Measurements from ENCODE around the gene CAMK2D. TPM values are rescaled to one million over a fixed set of nuclear protein-coding genes. Genes with fewer than 3 reads are reported as not detected.

The CAMK2D gene
- total RNA-seq, 1 experiment from 2014 or later: 7.1 TPM

- CTCF ChIA-PET: no interaction called here
- DNase-seq: peak; percentile 18 to 79
- no peaks in the 10 kb centered on the region for H3K9me3 ChIP-seq (ENCODE audit: insufficient read depth, low read depth)
- no peaks in the 10 kb centered on the region for H3K36me3 ChIP-seq (ENCODE audit: low read depth)
- peaks cover 10% of the 10 kb centered on the region for H3K4me1 ChIP-seq (replicated peaks; ENCODE audit: insufficient read depth)
- intact Hi-C loops (cut with micrococcal nuclease; ENCODE audit: unreplicated experiment): loop anchor here (2.0 kb wide), 1 partner anchor 124 kb away; the partner anchor contains the start of gene CAMK2D
- POLR2A ChIA-PET (ENCODE audit: unreplicated experiment): no interaction called here
- H3K4me3 ChIP-seq: no peak overlapping the region
- 0 out of 2 replicates have a peak, but pooled peaks cover 3% of the 10 kb centered on the region for H4K20me1 ChIP-seq (ENCODE audit: insufficient read depth)
- H2AFZ ChIP-seq: no peak overlapping the region
- no peak overlapping the region for H3K27ac ChIP-seq
- no peak for TF ChIP-seq EZH2 (IDR thresholded peaks at IDR 0.05; ENCODE audit: low read depth)
- TF ChIP-seq CTCF (conservative IDR thresholded peaks at IDR 0.05): no peak
- H3K4me2 ChIP-seq: no peak overlapping the region
- BruUV-seq (replicated peaks): no TSS peak
- H3K9me2 ChIP-seq (ENCODE audit: insufficient read depth): no peaks in the 10 kb centered on the region
- no peaks in the 10 kb centered on the region; the same call in 1 of the 2 replicates for H3K27me3 ChIP-seq (ENCODE audit: insufficient read depth, low read depth)
- H3K79me2 ChIP-seq (ENCODE audit: low read depth): no peaks in the 10 kb centered on the region
- H3F3A ChIP-seq (ENCODE audit: insufficient read depth, low read depth): no peaks in the 10 kb centered on the region
Measured at GRCh38 chr4:113636877-113637276, 124.7 kb downstream of the CAMK2D start.

DNA sequence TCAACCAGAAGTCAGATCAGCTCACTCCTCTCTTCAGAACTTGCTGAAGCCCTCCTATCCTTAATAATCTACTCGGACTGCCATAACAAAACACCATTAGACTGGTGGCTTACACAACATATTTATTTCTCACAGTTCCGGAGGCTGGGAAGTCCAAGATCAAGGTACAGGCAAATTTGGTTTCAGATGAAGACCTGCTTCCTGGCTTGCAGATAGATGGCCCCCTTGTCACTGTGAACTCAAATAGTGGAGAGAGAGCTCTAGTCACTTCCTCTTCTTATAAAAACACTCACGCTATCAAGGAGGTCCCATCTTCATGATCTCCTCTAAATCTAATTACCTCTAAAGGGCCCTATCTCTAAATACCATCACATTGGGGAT, 125.1 kb downstream of the CAMK2D start:
- DNase-seq: no peak
- BruUV-seq (replicated peaks): no TSS peak
- no peaks in the 10 kb centered on the region; the same call in 1 of the 2 replicates for H3K27me3 ChIP-seq (ENCODE audit: insufficient read depth, low read depth)
- no peaks in the 10 kb centered on the region for H3F3A ChIP-seq (ENCODE audit: insufficient read depth, low read depth)
- TF ChIP-seq CTCF (conservative IDR thresholded peaks at IDR 0.05) (no peak), EZH2 (IDR thresholded peaks at IDR 0.05; ENCODE audit: low read depth) (no peak)
- no peak overlapping the region for H3K4me3 ChIP-seq
- H3K79me2 ChIP-seq (ENCODE audit: low read depth): no peaks in the 10 kb centered on the region
- H4K20me1 ChIP-seq (ENCODE audit: insufficient read depth): 0 out of 2 replicates have a peak, but pooled peaks cover 3% of the 10 kb centered on the region
- no peak overlapping the region for H3K27ac ChIP-seq
- H3K4me2 ChIP-seq: no peak overlapping the region
- POLR2A ChIA-PET (ENCODE audit: unreplicated experiment): no interaction called here
- H3K9me2 ChIP-seq (ENCODE audit: insufficient read depth): no peaks in the 10 kb centered on the region
- H3K9me3 ChIP-seq (ENCODE audit: insufficient read depth, low read depth): no peaks in the 10 kb centered on the region
- intact Hi-C loops (cut with micrococcal nuclease; ENCODE audit: unreplicated experiment): loop anchor here (2.0 kb wide), 1 partner anchor 124 kb away; the partner anchor contains the start of gene CAMK2D
- no peaks in the 10 kb centered on the region for H3K36me3 ChIP-seq (ENCODE audit: low read depth)
- peaks cover 10% of the 10 kb centered on the region for H3K4me1 ChIP-seq (replicated peaks; ENCODE audit: insufficient read depth)
- H2AFZ ChIP-seq: no peak overlapping the region
- CTCF ChIA-PET: interaction anchor here (0.6 kb wide), 1 partner anchor 748 kb away, joined by 10 read pairs; no protein-coding TSS in a partner anchor

DNA sequence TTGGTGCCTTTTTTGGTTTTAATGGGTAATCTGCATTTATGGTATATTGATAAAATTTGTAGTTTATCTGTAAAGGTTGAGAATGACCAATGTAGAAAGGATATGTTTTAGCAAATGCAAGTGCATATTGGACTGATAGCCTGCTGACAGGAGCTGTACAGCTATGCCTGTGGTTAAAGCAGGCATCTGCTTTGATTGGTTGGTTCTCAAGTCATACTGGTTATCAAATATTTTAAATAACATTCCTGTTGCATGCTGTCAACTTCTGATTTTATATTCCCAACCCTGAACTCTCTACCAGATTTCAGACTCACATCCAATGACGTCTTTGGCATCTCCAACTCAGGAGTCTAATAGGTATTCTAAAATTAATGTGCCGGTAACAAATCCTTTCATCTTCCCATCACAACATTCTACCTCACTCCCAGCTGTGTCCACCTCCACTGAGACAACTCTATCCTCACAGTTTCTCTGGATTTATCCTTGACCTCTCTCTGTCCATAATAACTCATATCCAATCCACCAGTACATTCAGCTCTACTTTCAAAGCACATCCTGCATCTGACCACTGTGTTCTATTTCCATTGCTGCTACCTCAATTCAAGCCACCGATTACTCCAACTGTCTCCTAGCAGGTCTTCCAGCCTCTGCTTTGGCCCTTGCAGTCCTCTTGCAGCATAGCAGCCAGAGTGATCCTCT, 125.7 kb downstream of the CAMK2D start:
- H2AFZ ChIP-seq: no peak overlapping the region
- no peaks in the 10 kb centered on the region; the same call in 1 of the 2 replicates for H3K27me3 ChIP-seq (ENCODE audit: insufficient read depth, low read depth)
- H3K4me1 ChIP-seq (replicated peaks; ENCODE audit: insufficient read depth): peaks cover 10% of the 10 kb centered on the region
- no peaks in the 10 kb centered on the region for H3K9me3 ChIP-seq (ENCODE audit: insufficient read depth, low read depth)
- intact Hi-C loops (cut with micrococcal nuclease; ENCODE audit: unreplicated experiment): loop anchor here (2.0 kb wide), 1 partner anchor 125 kb away; the partner anchor contains the start of gene CAMK2D
- ChIA-PET CTCF (interaction anchor here (0.6 kb wide), 1 partner anchor 749 kb away, joined by 10 read pairs; no protein-coding TSS in a partner anchor), POLR2A (ENCODE audit: unreplicated experiment) (no interaction called here)
- H3F3A ChIP-seq (ENCODE audit: insufficient read depth, low read depth): no peaks in the 10 kb centered on the region
- H3K4me2 ChIP-seq: no peak overlapping the region
- no TSS peak for BruUV-seq (replicated peaks)
- H3K9me2 ChIP-seq (ENCODE audit: insufficient read depth): no peaks in the 10 kb centered on the region
- DNase-seq: peak in 1 of 2 experiments; percentile 37
- H3K4me3 ChIP-seq: no peak overlapping the region
- no peaks in the 10 kb centered on the region for H3K79me2 ChIP-seq (ENCODE audit: low read depth)
- no peak for TF ChIP-seq EZH2 (IDR thresholded peaks at IDR 0.05; ENCODE audit: low read depth)
- TF ChIP-seq CTCF (conservative IDR thresholded peaks at IDR 0.05): no peak
- H3K36me3 ChIP-seq (ENCODE audit: low read depth): no peaks in the 10 kb centered on the region
- no peak overlapping the region for H3K27ac ChIP-seq
- H4K20me1 ChIP-seq (ENCODE audit: insufficient read depth): 0 out of 2 replicates have a peak, but pooled peaks cover 3% of the 10 kb centered on the region

Data from PC-9 (cell line).